Right lobe of liver (tissue), 6 donors: ENCODE results near the gene CERS5. TPM values are rescaled to one million over a fixed set of nuclear protein-coding genes. Genes with fewer than 3 reads are reported as not detected.
"Not testable (repeated sequence)": the region's sequence is repeated elsewhere in the genome, so short reads cannot be mapped to it uniquely, and the experiment has no call there.

ENCODE experiments used
- ATAC-seq, 4 donors: fragments of 200-7000 bp; cut with Tn5 transposase; one replicate each; pipeline ENCODE4 v1.9.1; 2020; ENCODE audit warnings: mild to moderate bottlenecking in 4 of 4, moderate library complexity in 4 of 4
- DNase-seq, 3 donors: peaks; one replicate each; pipeline ENCODE4 v3.0.0-alpha.2; 2020
- H3K27ac ChIP-seq, 3 donors: fragments of 200-600 bp; one replicate each; pipeline ENCODE4 v1.8.0; 2022
- H3K27me3 ChIP-seq, 2 donors: fragments of 200-600 bp; one replicate each; pipeline ENCODE4 v1.8.0; 2022
- H3K36me3 ChIP-seq, 4 donors: fragments of 200-600 bp; sonication (generic) in 1 of 4; one replicate each; pipeline versions ENCODE4 v1.5.1 to v1.8.0; 2017 to 2022; ENCODE audit warnings: control low read depth in 1 of 4
- H3K4me1 ChIP-seq, 4 donors: fragments of 200-600 bp; sonication (generic) in 1 of 4; one replicate each; pipeline versions ENCODE4 v1.5.1 to v1.8.0; 2017 to 2022; ENCODE audit warnings: control low read depth in 1 of 4
- H3K4me3 ChIP-seq, 3 donors: fragments of 200-600 bp; one replicate each; pipeline ENCODE4 v1.8.0; 2022
- H3K9me3 ChIP-seq, 4 donors: fragments of 200-600 bp; sonication (generic) in 1 of 4; one replicate each; pipeline versions ENCODE4 v1.5.1 to v1.8.0; 2017 to 2022; ENCODE audit warnings: control low read depth in 1 of 4
- POLR2A ChIP-seq: fragments of 450-650 bp; IDR thresholded peaks from one replicate; pipeline ENCODE4 v1.6.1; 2017; ENCODE audit warnings: antibody characterized with exemption, mild to moderate bottlenecking
- WGBS: methylation state at CpG from one replicate; pipeline ENCODE4 v1.1.6; 2018; ENCODE audit warnings: low coverage, low lambda C conversion rate; ENCODE audit not compliant: insufficient coverage; ENCODE audit errors: missing lambda C conversion rate; 5-methylcytosine and 5-hydroxymethylcytosine counted together
- intact Hi-C, 2 donors: fragments of 100-400 bp; cut with DNase I; formaldehyde crosslinking; loops; one replicate each; pipeline versions ENCODE4 v1.11.2 to v1.14.1; 2022
- total RNA-seq, 6 experiments: library from RNA; depleted of rRNA in 2 of 6; stranded (reverse); fragments of >200 nt in 2 of 6; fragmentation: NEBNext Ultra II Directional in 3 of 6; extraction: Animal tissue kit (Norgen Biotek cat#: 25700) in 3 of 6; gene quantifications; one replicate each; pipeline versions ENCODE4 v1.1.0 to v1.2.4, GENCODE V29; 2016 to 2023
- TF ChIP-seq, protein P1 (sequence below), 4 donors: fragments of 200-600 bp in 3 of 4; fragments of 450-650 bp in 1 of 4; IDR thresholded peaks; one replicate each; pipeline versions ENCODE4 v1.5.1 to v1.8.0; 2016 to 2022; ENCODE audit warnings: antibody characterized with exemption in 4 of 4, mild to moderate bottlenecking in 2 of 4
- donor health status: DM: no; HTN: yes; CAD: no.
- donor health status: DM: no; HTN: no; CAD: no.
- donor health status: DM: no; HTN: no; CAD: no.
- donor health status: DM: no; HTN: yes; CAD: no.
- donor health status: DM: no; HTN: yes; CAD: no.

The CERS5 gene
- total RNA-seq, 6 experiments from 2014 or later: 5.0 to 12.0 (median 8.0) TPM

DNA sequence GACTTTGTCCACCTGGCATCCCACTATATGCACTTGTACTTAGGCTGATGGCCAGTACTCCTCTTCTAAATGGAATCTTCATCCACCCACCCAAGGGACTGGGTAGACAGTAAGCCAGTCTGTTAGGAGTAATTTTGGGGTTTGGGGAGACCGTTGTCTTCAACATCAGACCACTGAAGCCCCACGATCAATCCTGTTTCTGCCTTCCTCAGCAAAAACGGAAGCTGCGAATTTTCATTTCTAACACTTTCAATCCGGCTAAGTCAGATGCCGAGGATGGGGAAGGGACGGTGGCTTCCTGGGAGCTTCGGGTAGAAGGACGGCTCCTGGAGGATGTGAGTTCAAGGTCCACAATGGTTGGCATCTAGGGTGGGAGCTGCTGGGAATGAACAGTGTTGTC is 80.0 kb downstream of the CERS5 start:
- Histone ChIP-seq H3K27ac (no peak overlapping the region), H3K9me3 (no peaks in the 10 kb centered on the region), H3K36me3 (peaks cover 0 to 53% (median 24%) of the 10 kb centered on the region in 4 donors), H3K4me1 (peaks cover 0 to 12% (median 2%) of the 10 kb centered on the region in 4 donors), H3K4me3 (no peak overlapping the region), H3K27me3 (no peaks in the 10 kb centered on the region)
- intact Hi-C loops: no loop called here
- no peak for DNase-seq
- TF ChIP-seq, protein P1, sequence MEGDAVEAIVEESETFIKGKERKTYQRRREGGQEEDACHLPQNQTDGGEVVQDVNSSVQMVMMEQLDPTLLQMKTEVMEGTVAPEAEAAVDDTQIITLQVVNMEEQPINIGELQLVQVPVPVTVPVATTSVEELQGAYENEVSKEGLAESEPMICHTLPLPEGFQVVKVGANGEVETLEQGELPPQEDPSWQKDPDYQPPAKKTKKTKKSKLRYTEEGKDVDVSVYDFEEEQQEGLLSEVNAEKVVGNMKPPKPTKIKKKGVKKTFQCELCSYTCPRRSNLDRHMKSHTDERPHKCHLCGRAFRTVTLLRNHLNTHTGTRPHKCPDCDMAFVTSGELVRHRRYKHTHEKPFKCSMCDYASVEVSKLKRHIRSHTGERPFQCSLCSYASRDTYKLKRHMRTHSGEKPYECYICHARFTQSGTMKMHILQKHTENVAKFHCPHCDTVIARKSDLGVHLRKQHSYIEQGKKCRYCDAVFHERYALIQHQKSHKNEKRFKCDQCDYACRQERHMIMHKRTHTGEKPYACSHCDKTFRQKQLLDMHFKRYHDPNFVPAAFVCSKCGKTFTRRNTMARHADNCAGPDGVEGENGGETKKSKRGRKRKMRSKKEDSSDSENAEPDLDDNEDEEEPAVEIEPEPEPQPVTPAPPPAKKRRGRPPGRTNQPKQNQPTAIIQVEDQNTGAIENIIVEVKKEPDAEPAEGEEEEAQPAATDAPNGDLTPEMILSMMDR (IDR thresholded peaks at IDR 0.05): no peak
- no peak for TF ChIP-seq POLR2A
- ATAC-seq: no peak
- 65% methylated on average over 9 of the region's 9 CpGs for WGBS

DNA sequence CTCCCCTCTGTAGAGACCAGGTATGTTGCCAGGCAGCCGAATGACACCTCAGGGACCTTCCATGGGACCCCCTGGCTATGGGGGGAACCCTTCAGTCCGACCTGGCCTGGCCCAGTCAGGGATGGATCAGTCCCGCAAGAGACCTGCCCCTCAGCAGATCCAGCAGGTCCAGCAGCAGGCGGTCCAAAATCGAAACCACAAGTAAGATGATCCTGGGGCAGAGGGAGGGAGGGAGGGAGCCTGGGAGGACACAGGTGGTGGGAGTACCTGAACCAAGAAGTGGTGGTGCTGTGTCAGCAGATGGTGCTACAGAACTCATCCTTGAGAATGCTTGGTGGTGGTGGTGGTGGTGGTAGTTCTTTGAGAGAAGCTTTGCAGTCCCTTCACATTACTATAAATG is 81.0 kb downstream of the CERS5 start:
- ATAC-seq (no peak), DNase-seq (no peak)
- TF ChIP-seq POLR2A: no peak
- TF ChIP-seq, protein P1 (IDR thresholded peaks at IDR 0.05): no peak
- peak overlapping the region in 2 of 3 donors; percentile 92 to 97 for H3K4me3 ChIP-seq
- intact Hi-C loops: no loop called here
- H3K4me1 ChIP-seq: peaks cover 0 to 12% (median 2%) of the 10 kb centered on the region in 4 donors
- no peaks in the 10 kb centered on the region for H3K27me3 ChIP-seq
- H3K9me3 ChIP-seq: no peaks in the 10 kb centered on the region
- peaks cover 0 to 43% (median 20%) of the 10 kb centered on the region in 4 donors for H3K36me3 ChIP-seq
- peak overlapping the region in 2 of 3 donors; percentile 81 to 90 for H3K27ac ChIP-seq
- 50% methylated on average over 4 of the region's 5 CpGs for WGBS

DNA sequence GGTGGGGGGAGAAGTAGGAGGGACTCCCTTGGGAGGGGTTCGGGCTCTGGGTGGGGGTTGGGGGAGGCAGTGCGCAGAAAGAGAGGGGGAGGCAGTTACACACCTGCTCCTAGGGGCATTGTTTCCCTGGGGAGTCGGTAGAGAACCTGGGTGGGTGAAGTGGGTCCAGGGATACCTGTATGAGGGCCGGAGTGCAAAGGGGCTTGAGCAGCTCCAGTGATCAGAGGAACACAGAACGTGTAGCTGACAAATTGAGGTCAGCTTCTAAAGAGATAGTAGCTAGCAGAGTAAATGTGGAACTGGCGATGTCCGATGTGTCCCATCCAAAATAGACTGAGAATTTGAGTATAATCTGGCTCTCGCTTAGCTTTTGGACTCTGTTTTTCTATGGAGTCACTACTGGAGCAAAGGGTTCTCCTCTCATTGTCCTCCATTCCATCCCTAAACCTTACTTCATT is 81.5 kb downstream of the CERS5 start:
- intact Hi-C loops: no loop called here
- DNase-seq (no peak), ATAC-seq (no peak)
- Histone ChIP-seq H3K36me3 (peaks cover 0 to 38% (median 18%) of the 10 kb centered on the region in 4 donors), H3K4me3 (peak overlapping the region; percentile 92 to 97 (median 97)), H3K27ac (peak overlapping the region; percentile 81 to 90 (median 90)), H3K9me3 (no peaks in the 10 kb centered on the region), H3K27me3 (no peaks in the 10 kb centered on the region), H3K4me1 (peaks cover 0 to 12% (median 2%) of the 10 kb centered on the region in 4 donors)
- TF ChIP-seq POLR2A: no peak
- TF ChIP-seq, protein P1 (IDR thresholded peaks at IDR 0.05): no peak
- WGBS: 1% methylated on average over 7 of the region's 8 CpGs

DNA sequence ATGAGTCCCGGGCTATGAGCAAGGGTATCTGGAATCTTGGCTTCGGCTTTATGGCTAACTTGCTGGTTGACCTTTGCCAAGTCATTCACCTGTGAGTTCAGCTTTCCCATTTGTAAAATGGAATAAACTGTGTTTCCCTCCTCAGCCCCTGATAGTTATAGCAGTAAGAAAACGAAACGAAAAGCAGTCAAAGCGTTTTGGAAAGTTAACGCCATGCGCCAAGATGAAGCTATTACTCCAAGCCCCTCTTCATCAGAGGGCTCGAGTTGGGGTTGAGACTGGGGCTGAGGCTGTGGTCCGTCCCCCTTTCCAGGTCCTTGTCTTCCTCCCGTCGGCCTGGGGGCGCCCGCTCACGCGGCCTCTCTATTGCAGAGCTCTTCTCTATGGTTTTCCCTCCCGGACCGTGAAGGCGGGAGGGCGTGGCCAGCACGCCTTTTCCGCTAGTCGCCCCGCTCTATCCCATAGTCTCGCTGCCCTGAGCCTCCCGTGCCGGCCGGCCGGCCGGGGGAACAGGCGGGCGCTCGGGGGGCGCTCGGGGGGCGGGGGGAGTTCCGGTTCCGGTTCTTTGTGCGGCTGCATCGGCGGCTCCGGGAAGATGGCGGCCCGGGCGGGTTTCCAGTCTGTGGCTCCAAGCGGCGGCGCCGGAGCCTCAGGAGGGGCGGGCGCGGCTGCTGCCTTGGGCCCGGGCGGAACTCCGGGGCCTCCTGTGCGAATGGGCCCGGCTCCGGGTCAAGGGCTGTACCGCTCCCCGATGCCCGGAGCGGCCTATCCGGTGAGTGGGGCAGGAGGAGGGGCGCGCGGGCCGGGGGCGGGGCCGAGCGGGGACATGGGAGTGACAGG is 82.2 kb downstream of the CERS5 start, which contains the start of gene SMARCD1:
Gene SMARCD1, plus strand, starts transcription at position 568 of the 840 bp plus-strand sequence. Its CDS starts 28 bp downstream, at position 596.
- TF ChIP-seq, protein P1 (IDR thresholded peaks at IDR 0.05): peak in 3 of 4 donors; percentile 55 to 61 (median 61)
- TF ChIP-seq POLR2A: peak; percentile 34
- peak; percentile 89 to 96 (median 92) for ATAC-seq
- Histone ChIP-seq H3K27me3 (no peaks in the 10 kb centered on the region), H3K27ac (peak within 1 kb of the TSS; percentile 81 to 90 (median 90)), H3K4me1 (peaks cover 0 to 12% (median 2%) of the 10 kb centered on the region in 4 donors), H3K4me3 (peak within 1 kb of the TSS; percentile 92 to 97 (median 97)), H3K9me3 (no peaks in the 10 kb centered on the region), H3K36me3 (peaks cover 0 to 32% (median 14%) of the 10 kb centered on the region in 4 donors)
- peak; percentile 93 to 95 (median 95) for DNase-seq
- under 1% methylated on average over 18 of the region's 69 CpGs for WGBS
- intact Hi-C loops: no loop called here

DNA sequence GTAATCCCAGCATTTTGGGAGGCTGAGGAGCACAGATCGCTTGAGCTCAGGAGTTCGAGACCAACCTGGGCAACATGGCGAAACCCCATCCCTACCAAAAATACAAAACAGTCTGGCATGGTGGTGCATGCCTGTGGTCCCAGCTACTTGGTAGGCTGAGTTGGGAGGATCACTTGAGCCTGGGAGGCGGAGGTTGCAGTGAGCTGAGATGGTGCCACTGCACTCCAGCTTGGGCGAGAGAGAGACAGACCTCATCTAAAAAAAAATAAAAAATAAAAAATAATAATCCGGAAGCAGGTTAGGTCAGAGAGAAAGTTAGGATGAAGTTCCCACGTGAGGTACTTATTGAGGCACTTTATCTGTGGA is 82.8 kb downstream of the CERS5 start:
- ATAC-seq, H3K9me3 ChIP-seq, H3K27me3 ChIP-seq, intact Hi-C loops: not testable (repeated sequence)
- 45% methylated on average over 7 of the region's 7 CpGs for WGBS
- H3K27ac ChIP-seq: peak overlapping the region; percentile 81 to 90 (median 90)
- peaks cover 0 to 26% (median 11%) of the 10 kb centered on the region in 4 donors for H3K36me3 ChIP-seq
- peak overlapping the region; percentile 92 to 97 (median 97) for H3K4me3 ChIP-seq
- H3K4me1 ChIP-seq: peaks cover 0 to 12% (median 2%) of the 10 kb centered on the region in 4 donors
- peak in 1 of 3 donors; percentile 15 for DNase-seq
